HepG2 (cell line): ENCODE measurements around the gene SDHAF1. TPM values are rescaled to one million over a fixed set of nuclear protein-coding genes. Genes with fewer than 3 reads are reported as not detected.

Experiments
- ATAC-seq: fragments of 200-7000 bp; cut with Tn5 transposase; 3 replicates; pipeline ENCODE4 v1.9.1; 2020; ENCODE audit warnings: mild to moderate bottlenecking, moderate library complexity
- BruUV-seq: library from RNA; stranded (reverse); fragments of 400-500 nt; replicated peaks from 2 replicates; lab custom pipeline; 2021; lab: Mats Ljungman, UMichigan
- CTCF ChIA-PET: fragments of 300-600 bp; formaldehyde crosslinking; extraction: SDS; loops from one replicate; lab custom pipeline; 2021; ENCODE audit warnings: low total read pairs, inconsistent platforms, low intra/inter-chr PET ratio; lab: Yijun Ruan, JAX
- POLR2A ChIA-PET: fragments of 350-600 bp; sonication (Branson Sonifier 250); formaldehyde crosslinking; loops from one replicate; lab custom pipeline; 2020; ENCODE audit warnings: antibody characterized with exemption, inconsistent platforms; lab: Yijun Ruan, JAX
- DNase-seq: peaks from one replicate; pipeline ENCODE4 v3.0.0-alpha.2; 2015; ENCODE audit warnings: low spot score
- FAIRE-seq: peaks from 3 replicates; lab custom pipeline; 2011; peaks lifted over from hg19 to GRCh38; lab: Jason Lieb, UNC
- H2AFZ ChIP-seq: one replicate; pipeline ENCODE4 v1.6.1; 2011; ENCODE audit warnings: low read length, inconsistent platforms
- H3K27ac ChIP-seq: fragments of 300-600 bp; 3 replicates; pipeline ENCODE4 v1.8.0; 2011; ENCODE audit warnings: mixed run types, mild to moderate bottlenecking, mixed read lengths, low read length, inconsistent platforms; ENCODE audit not compliant: insufficient read depth; ENCODE audit errors: extremely low read length
- H3K27me3 ChIP-seq, 2 experiments: fragments of 200-600 bp in 1 of 2; 2 replicates in 1 of 2; 3 replicates in 1 of 2; pipeline versions ENCODE4 v1.6.0 to v1.8.0; 2011; ENCODE audit warnings: low read length in 2 of 2, mild to moderate bottlenecking in 2 of 2, moderate library complexity in 2 of 2, inconsistent platforms in 1 of 2; ENCODE audit not compliant: insufficient read depth in 2 of 2, control insufficient read depth in 1 of 2
- H3K36me3 ChIP-seq, 2 experiments: fragments of 200-600 bp in 1 of 2; replicated peaks in 1 of 2; 2 replicates in 1 of 2; 3 replicates in 1 of 2; pipeline versions ENCODE4 v1.5.1 to v1.8.0; 2011; ENCODE audit warnings: low read length in 2 of 2, inconsistent platforms in 1 of 2; ENCODE audit not compliant: insufficient read depth in 2 of 2, control insufficient read depth in 1 of 2
- H3K4me1 ChIP-seq: 2 replicates; pipeline ENCODE4 v1.5.1; 2012; ENCODE audit warnings: low read length, inconsistent platforms; ENCODE audit not compliant: insufficient read depth
- H3K4me2 ChIP-seq: 2 replicates; pipeline ENCODE4 v1.6.0; 2011; ENCODE audit warnings: low read depth, low read length, inconsistent platforms
- H3K4me3 ChIP-seq, 3 experiments: fragments of 200-600 bp in 1 of 3; sonication (generic), shearing (Covaris generic) in 1 of 3; replicated peaks in 1 of 3; 2 replicates each; pipeline ENCODE4 v1.5.1; 2011 to 2016; ENCODE audit warnings: low read length in 3 of 3, inconsistent platforms in 2 of 3, low read depth in 2 of 3, mild to moderate bottlenecking in 2 of 3, control low read depth in 1 of 3, mixed read lengths in 1 of 3; ENCODE audit not compliant: insufficient read depth in 1 of 3
- H3K79me2 ChIP-seq: one replicate; pipeline ENCODE4 v1.6.1; 2011; ENCODE audit warnings: low read length, inconsistent platforms; ENCODE audit not compliant: insufficient read depth
- H3K9ac ChIP-seq: 2 replicates; pipeline ENCODE4 v1.6.0; 2011; ENCODE audit warnings: mild to moderate bottlenecking, low read depth, low read length, inconsistent platforms; ENCODE audit not compliant: insufficient read depth
- H3K9me3 ChIP-seq: 2 replicates; pipeline ENCODE4 v1.5.1; 2012; ENCODE audit warnings: mild to moderate bottlenecking, low read length
- H4K20me1 ChIP-seq: 2 replicates; pipeline ENCODE4 v1.6.0; 2011; ENCODE audit warnings: inconsistent platforms, mild to moderate bottlenecking, low read length, moderate library complexity; ENCODE audit not compliant: insufficient read depth
- ARHGAP35 ChIP-seq: sonication (generic); formaldehyde crosslinking; IDR thresholded peaks from 2 replicates; pipeline ENCODE4 v1.9.0; 2022; ENCODE audit warnings: mild to moderate bottlenecking, inconsistent platforms, moderate library complexity, missing genetic modification reagents, borderline replicate concordance
- ARID2 ChIP-seq: sonication (generic); formaldehyde crosslinking; IDR thresholded peaks from 2 replicates; pipeline ENCODE4 v1.8.1; 2022; ENCODE audit warnings: mild to moderate bottlenecking, missing genetic modification reagents, borderline replicate concordance
- EED ChIP-seq: sonication (generic); formaldehyde crosslinking; IDR thresholded peaks from 2 replicates; pipeline ENCODE4 v1.5.0; 2020; ENCODE audit warnings: mild to moderate bottlenecking, missing genetic modification reagents
- HOXA5 ChIP-seq: sonication (generic); formaldehyde crosslinking; IDR thresholded peaks from 2 replicates; pipeline ENCODE4 v1.4.0; 2020; ENCODE audit warnings: missing genetic modification reagents
- MAFG ChIP-seq: sonication (generic); formaldehyde crosslinking; IDR thresholded peaks from 2 replicates; pipeline ENCODE4 v1.5.1; 2020; ENCODE audit warnings: mild to moderate bottlenecking, missing genetic modification reagents
- RFXAP ChIP-seq: sonication (generic); formaldehyde crosslinking; IDR thresholded peaks from 2 replicates; pipeline ENCODE4 v1.4.0; 2020; ENCODE audit warnings: missing genetic modification reagents, borderline replicate concordance
- SRF ChIP-seq: IDR thresholded peaks from 2 replicates; pipeline ENCODE4 v1.6.1; 2011; ENCODE audit warnings: mild to moderate bottlenecking, low read depth, low read length, moderate library complexity
- SRSF4 ChIP-seq: fragments of 200-400 bp; formaldehyde crosslinking; IDR thresholded peaks from one replicate; pipeline ENCODE4 v1.6.1; 2018; ENCODE audit warnings: mild to moderate bottlenecking, low read depth, low read length, moderate library complexity; ENCODE audit not compliant: poor library complexity, severe bottlenecking
- ZNF460 ChIP-seq: sonication (generic); formaldehyde crosslinking; IDR thresholded peaks from 2 replicates; pipeline ENCODE4 v1.5.1; 2020; ENCODE audit warnings: missing genetic modification reagents, mild to moderate bottlenecking, borderline replicate concordance
- ZNF761 ChIP-seq: sonication (generic); formaldehyde crosslinking; conservative IDR thresholded peaks from 2 replicates; pipeline ENCODE4 v1.4.0; 2020; ENCODE audit warnings: mild to moderate bottlenecking, missing genetic modification reagents
- WGBS: methylation state at CpG from one replicate; pipeline ENCODE4 v1.1.6; 2017; ENCODE audit warnings: low lambda C conversion rate; 5-methylcytosine and 5-hydroxymethylcytosine counted together
- in situ Hi-C: cut with HindIII; loops from 2 replicates; pipeline ENCODE4 v1.10.0; 2017; ENCODE audit warnings: low pct_unique_long_range_greater_than_20kb; ENCODE audit not compliant: extremely low pct_ligation_motif_present
- intact Hi-C: fragments of 100-400 bp; cut with micrococcal nuclease; formaldehyde crosslinking; loops from one replicate; pipeline ENCODE4 v1.10.0; 2022; ENCODE audit not compliant: unreplicated experiment
- polyA plus RNA-seq, 8 experiments: library from polyadenylated mRNA; depleted of rRNA in 3 of 8; stranded (reverse) in 7 of 8; unstranded in 1 of 8; fragments of >200 nt; fragmentation: Illumina TruSeq in 4 of 8; extraction: Trizol in 4 of 8; gene quantifications; 2 replicates each; pipeline versions ENCODE4 v1.2.1 to v1.2.3, GENCODE V29; 2011 to 2016; ENCODE audit warnings: low read depth in 4 of 8, missing spikeins in 1 of 8, mixed read lengths in 1 of 8; ENCODE audit not compliant: insufficient read depth in 1 of 8
- total RNA-seq, 5 experiments: library from RNA; depleted of rRNA; stranded (reverse); fragments of >200 nt; fragmentation: Illumina TruSeq; extraction: Trizol; gene quantifications; 2 replicates each; pipeline ENCODE4 v1.2.3, GENCODE V29; 2016; ENCODE audit warnings: low read depth in 1 of 5

SDHAF1 gene
- total and polyA plus RNA-seq, 2 of the 13 experiments (the other 11 are each of a cell fraction or from before 2014, with no cell fraction given): 17.8 to 22.8 TPM

- H3K79me2 ChIP-seq: no peaks in the 10 kb centered on the region
- H3K4me1 ChIP-seq: no peaks in the 10 kb centered on the region
- WGBS: 36% methylated on average over 7 of the region's 7 CpGs
- H3K27ac ChIP-seq: no peak overlapping the region
- no TSS peak for BruUV-seq
- ChIA-PET CTCF (no interaction called here), POLR2A (no interaction called here)
- no peak overlapping the region for H2AFZ ChIP-seq
- peaks cover 4 to 35% of the 10 kb centered on the region in 2 experiments; a peak in 4 of 5 replicates for H3K27me3 ChIP-seq
- no peaks in the 10 kb centered on the region for H3K36me3 ChIP-seq
- ATAC-seq (no peak), FAIRE-seq (no peak), DNase-seq (no peak)
- H3K4me3 ChIP-seq: no peak overlapping the region
- H3K4me2 ChIP-seq: no peak overlapping the region
- no peaks in the 10 kb centered on the region for H3K9me3 ChIP-seq
- intact Hi-C loops (no loop called here), in situ Hi-C loops (no loop called here)
- TF ChIP-seq ARHGAP35 (no peak), SRF (no peak), ZNF460 (CRISPR knock-in tag) (no peak), RFXAP (CRISPR knock-in tag) (no peak), ZNF761 (CRISPR knock-in tag) (no peak), SRSF4 (no peak), ARID2 (CRISPR knock-in tag) (no peak), MAFG (no peak), HOXA5 (CRISPR knock-in tag) (no peak), EED (CRISPR knock-in tag) (no peak)
- H4K20me1 ChIP-seq: peaks cover 9% of the 10 kb centered on the region; the same call in 1 of the 2 replicates
- H3K9ac ChIP-seq: no peak overlapping the region
Measured at GRCh38 chr19:35960432-35960972, 34.5 kb upstream of the SDHAF1 start.
